ENCODE results near the gene KRTAP10-12. TPM values are rescaled to one million over a fixed set of nuclear protein-coding genes. Genes with fewer than 3 reads are reported as not detected.

KRTAP10-12 gene
- polyA plus RNA-seq, 1 of the 3 experiments (the other 2 are of a cell fraction), result not detected

DNA sequence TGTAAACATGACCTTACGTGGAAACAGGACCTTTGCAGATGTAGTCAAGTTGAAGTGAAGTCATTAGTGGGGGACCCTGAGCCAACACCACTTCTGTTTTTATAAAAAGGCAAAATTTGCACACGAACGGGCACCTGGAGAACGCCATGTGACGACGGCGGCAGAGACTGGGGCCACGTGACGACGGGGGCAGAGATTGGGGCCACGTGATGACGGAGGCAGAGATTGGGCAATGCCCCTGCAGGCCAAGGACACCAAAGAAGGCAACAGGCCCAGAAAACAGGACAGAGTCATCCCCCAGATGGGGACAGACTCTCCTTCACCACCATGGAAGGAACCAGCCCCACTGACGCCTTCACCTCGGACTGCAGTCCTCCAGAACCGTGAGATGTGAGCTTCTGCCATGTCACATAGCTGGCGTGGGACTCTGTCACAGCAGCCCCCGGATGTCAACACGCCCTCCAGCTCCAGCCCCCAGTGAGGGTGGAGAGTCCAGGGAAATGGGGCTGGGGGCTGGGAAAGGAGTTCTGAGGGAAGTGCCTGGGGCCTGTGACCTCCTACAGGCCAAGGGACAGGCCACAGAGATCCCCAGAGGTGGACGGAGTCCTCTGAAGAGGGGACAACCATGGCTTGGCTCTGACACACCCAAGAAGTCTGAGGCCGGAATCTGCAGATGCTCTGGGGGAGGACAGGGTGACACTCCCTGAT is 46.6 kb upstream of the KRTAP10-12 start:
- Histone ChIP-seq H3K27me3 (ENCODE audit: insufficient read depth) (peaks cover 62% of the 10 kb centered on the region), H4K20me1 (ENCODE audit: insufficient read depth) (no peaks in the 10 kb centered on the region), H3K9ac (no peak overlapping the region), H3K4me3 (ENCODE audit: low read depth in 2 of 2, low read length in 1 of 2) (no peak overlapping the region), H3K4me2 (no peak overlapping the region), H3K27ac (ENCODE audit: low read depth in 2 of 2, low read length in 1 of 2) (no peak overlapping the region), H3K36me3 (replicated peaks in 1 of 2; ENCODE audit: control insufficient read depth in 1 of 2, insufficient read depth in 2 of 2, low read length in 1 of 2) (no peaks in the 10 kb centered on the region), H3K9me2 (no peaks in the 10 kb centered on the region), H3K4me1 (ENCODE audit: control insufficient read depth in 1 of 2, insufficient read depth in 2 of 2, low read depth in 1 of 2, low read length in 1 of 2) (no peaks in the 10 kb centered on the region), H3K9me3 (no peaks in the 10 kb centered on the region), H2AFZ (ENCODE audit: low read depth) (no peak overlapping the region), H3F3A (replicated peaks; ENCODE audit: insufficient read depth) (no peaks in the 10 kb centered on the region), H3K79me2 (ENCODE audit: insufficient read depth) (no peaks in the 10 kb centered on the region)
- POLR2A ChIA-PET, result no interaction called here
- WGBS (ENCODE audit: low lambda C conversion rate), result 27% methylated on average over 17 of the region's 20 CpGs
- TF ChIP-seq, protein P1, sequence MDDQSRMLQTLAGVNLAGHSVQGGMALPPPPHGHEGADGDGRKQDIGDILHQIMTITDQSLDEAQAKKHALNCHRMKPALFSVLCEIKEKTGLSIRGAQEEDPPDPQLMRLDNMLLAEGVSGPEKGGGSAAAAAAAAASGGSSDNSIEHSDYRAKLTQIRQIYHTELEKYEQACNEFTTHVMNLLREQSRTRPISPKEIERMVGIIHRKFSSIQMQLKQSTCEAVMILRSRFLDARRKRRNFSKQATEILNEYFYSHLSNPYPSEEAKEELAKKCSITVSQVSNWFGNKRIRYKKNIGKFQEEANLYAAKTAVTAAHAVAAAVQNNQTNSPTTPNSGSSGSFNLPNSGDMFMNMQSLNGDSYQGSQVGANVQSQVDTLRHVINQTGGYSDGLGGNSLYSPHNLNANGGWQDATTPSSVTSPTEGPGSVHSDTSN (IDR thresholded peaks at IDR 0.05), result no peak
- no peak for TF ChIP-seq RXRA (IDR thresholded peaks at IDR 0.05; ENCODE audit: borderline replicate concordance, low read depth)
- TF ChIP-seq TCF12 (IDR thresholded peaks at IDR 0.05), result no peak
- no peak for TF ChIP-seq FOXJ3 (CRISPR knock-in tag; IDR thresholded peaks at IDR 0.05)
- TF ChIP-seq, protein P2, sequence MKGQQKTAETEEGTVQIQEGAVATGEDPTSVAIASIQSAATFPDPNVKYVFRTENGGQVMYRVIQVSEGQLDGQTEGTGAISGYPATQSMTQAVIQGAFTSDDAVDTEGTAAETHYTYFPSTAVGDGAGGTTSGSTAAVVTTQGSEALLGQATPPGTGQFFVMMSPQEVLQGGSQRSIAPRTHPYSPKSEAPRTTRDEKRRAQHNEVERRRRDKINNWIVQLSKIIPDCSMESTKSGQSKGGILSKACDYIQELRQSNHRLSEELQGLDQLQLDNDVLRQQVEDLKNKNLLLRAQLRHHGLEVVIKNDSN (IDR thresholded peaks at IDR 0.05; ENCODE audit: borderline replicate concordance, low read depth), result 0 out of 2 replicates have a peak, but pooled peaks have one; percentile 34
- DNase-seq, result no peak
- CTCF ChIA-PET, result interaction anchor here (1.9 kb wide), 1 partner anchor 13 kb away, joined by 4 read pairs; the partner anchor contains the start of gene KRTAP10-10

DNA sequence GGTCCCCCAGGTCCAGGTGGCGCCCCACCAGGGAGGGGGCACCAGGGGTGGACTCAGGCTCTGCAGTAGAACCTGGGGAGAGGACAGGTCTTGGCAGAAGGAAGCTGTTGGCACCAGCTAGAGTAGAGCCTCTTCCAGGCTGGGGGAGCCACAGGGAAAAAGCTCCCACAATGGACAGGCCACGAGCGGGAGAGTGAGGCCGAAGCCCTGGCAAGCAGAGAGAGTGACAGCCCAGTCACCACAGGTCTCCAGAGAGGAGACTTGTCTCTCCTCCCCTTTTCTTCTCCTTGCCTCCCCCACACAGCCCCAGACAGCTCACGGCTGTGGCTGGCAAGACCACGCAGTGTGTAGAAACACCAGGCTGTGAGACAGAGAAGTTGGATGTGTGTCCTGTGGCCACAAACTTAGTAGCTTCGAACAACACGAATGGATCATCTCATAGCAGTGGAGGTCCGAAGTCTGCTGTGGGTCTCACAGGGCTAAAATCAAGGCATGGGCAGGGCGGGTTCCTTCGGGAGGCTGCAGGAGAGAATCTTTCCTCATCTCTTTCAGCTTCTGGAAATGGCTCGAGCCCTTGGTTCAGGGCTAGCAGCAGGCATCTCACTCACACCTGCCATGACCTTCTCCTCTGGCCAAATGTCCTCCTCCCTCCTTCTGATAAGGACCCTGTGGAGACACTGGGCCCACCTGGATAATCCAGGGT is 45.8 kb upstream of the KRTAP10-12 start:
- no peak for DNase-seq
- Histone ChIP-seq H3K9me3 (no peaks in the 10 kb centered on the region), H3K9me2 (no peaks in the 10 kb centered on the region), H4K20me1 (ENCODE audit: insufficient read depth) (no peaks in the 10 kb centered on the region), H3K79me2 (ENCODE audit: insufficient read depth) (no peaks in the 10 kb centered on the region), H2AFZ (ENCODE audit: low read depth) (no peak overlapping the region), H3K4me2 (no peak overlapping the region), H3K4me3 (ENCODE audit: low read depth in 2 of 2, low read length in 1 of 2) (no peak overlapping the region), H3K4me1 (ENCODE audit: control insufficient read depth in 1 of 2, insufficient read depth in 2 of 2, low read depth in 1 of 2, low read length in 1 of 2) (no peaks in the 10 kb centered on the region), H3F3A (replicated peaks; ENCODE audit: insufficient read depth) (no peaks in the 10 kb centered on the region), H3K9ac (no peak overlapping the region), H3K27ac (ENCODE audit: low read depth in 2 of 2, low read length in 1 of 2) (no peak overlapping the region), H3K36me3 (replicated peaks in 1 of 2; ENCODE audit: control insufficient read depth in 1 of 2, insufficient read depth in 2 of 2, low read length in 1 of 2) (no peaks in the 10 kb centered on the region), H3K27me3 (ENCODE audit: insufficient read depth) (peaks cover 62% of the 10 kb centered on the region)
- ChIA-PET CTCF (no interaction called here), POLR2A (no interaction called here)
- TF ChIP-seq, protein P3, sequence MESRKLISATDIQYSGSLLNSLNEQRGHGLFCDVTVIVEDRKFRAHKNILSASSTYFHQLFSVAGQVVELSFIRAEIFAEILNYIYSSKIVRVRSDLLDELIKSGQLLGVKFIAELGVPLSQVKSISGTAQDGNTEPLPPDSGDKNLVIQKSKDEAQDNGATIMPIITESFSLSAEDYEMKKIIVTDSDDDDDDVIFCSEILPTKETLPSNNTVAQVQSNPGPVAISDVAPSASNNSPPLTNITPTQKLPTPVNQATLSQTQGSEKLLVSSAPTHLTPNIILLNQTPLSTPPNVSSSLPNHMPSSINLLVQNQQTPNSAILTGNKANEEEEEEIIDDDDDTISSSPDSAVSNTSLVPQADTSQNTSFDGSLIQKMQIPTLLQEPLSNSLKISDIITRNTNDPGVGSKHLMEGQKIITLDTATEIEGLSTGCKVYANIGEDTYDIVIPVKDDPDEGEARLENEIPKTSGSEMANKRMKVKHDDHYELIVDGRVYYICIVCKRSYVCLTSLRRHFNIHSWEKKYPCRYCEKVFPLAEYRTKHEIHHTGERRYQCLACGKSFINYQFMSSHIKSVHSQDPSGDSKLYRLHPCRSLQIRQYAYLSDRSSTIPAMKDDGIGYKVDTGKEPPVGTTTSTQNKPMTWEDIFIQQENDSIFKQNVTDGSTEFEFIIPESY (IDR thresholded peaks at IDR 0.05; ENCODE audit: borderline replicate concordance, low read depth), result no peak
- TF ChIP-seq, protein P2 (IDR thresholded peaks at IDR 0.05; ENCODE audit: borderline replicate concordance, low read depth), result no peak
- TF ChIP-seq MXI1 (IDR thresholded peaks at IDR 0.05; ENCODE audit: low read depth, low read length) (no peak), RXRA (IDR thresholded peaks at IDR 0.05; ENCODE audit: borderline replicate concordance, low read depth) (no peak), TEAD4 (IDR thresholded peaks at IDR 0.05; ENCODE audit: borderline replicate concordance, insufficient read depth) (no peak), SIN3A (IDR thresholded peaks at IDR 0.05; ENCODE audit: borderline replicate concordance, low read depth, low read length) (no peak), SMC3 (IDR thresholded peaks at IDR 0.05; ENCODE audit: low read depth, low read length) (no peak), GATA2 (CRISPR knock-in tag; IDR thresholded peaks at IDR 0.05) (no peak)
- TF ChIP-seq, protein P4, sequence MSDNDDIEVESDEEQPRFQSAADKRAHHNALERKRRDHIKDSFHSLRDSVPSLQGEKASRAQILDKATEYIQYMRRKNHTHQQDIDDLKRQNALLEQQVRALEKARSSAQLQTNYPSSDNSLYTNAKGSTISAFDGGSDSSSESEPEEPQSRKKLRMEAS (IDR thresholded peaks at IDR 0.05; ENCODE audit: low read depth), result no peak
- TF ChIP-seq, protein P5, sequence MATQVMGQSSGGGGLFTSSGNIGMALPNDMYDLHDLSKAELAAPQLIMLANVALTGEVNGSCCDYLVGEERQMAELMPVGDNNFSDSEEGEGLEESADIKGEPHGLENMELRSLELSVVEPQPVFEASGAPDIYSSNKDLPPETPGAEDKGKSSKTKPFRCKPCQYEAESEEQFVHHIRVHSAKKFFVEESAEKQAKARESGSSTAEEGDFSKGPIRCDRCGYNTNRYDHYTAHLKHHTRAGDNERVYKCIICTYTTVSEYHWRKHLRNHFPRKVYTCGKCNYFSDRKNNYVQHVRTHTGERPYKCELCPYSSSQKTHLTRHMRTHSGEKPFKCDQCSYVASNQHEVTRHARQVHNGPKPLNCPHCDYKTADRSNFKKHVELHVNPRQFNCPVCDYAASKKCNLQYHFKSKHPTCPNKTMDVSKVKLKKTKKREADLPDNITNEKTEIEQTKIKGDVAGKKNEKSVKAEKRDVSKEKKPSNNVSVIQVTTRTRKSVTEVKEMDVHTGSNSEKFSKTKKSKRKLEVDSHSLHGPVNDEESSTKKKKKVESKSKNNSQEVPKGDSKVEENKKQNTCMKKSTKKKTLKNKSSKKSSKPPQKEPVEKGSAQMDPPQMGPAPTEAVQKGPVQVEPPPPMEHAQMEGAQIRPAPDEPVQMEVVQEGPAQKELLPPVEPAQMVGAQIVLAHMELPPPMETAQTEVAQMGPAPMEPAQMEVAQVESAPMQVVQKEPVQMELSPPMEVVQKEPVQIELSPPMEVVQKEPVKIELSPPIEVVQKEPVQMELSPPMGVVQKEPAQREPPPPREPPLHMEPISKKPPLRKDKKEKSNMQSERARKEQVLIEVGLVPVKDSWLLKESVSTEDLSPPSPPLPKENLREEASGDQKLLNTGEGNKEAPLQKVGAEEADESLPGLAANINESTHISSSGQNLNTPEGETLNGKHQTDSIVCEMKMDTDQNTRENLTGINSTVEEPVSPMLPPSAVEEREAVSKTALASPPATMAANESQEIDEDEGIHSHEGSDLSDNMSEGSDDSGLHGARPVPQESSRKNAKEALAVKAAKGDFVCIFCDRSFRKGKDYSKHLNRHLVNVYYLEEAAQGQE (IDR thresholded peaks at IDR 0.05; ENCODE audit: low read depth, low read length), result no peak
- 12% methylated on average over 9 of the region's 12 CpGs for WGBS (ENCODE audit: low lambda C conversion rate)

Data from SK-N-SH (cell line).